GM18511 (cell line): Measurements from ENCODE around the gene KLK5.
"Not testable (repeated sequence)": the region's sequence is repeated elsewhere in the genome, so short reads cannot be mapped to it uniquely, and the experiment has no call there.

Experiments used
- ATAC-seq: cut with Tn5 transposase; IDR thresholded peaks from one replicate; pipeline ENCODE4 v1.9.1; 2021; ENCODE audit warnings: mild to moderate bottlenecking, moderate library complexity; ENCODE audit not compliant: unreplicated experiment

Gene KLK5, protein sequence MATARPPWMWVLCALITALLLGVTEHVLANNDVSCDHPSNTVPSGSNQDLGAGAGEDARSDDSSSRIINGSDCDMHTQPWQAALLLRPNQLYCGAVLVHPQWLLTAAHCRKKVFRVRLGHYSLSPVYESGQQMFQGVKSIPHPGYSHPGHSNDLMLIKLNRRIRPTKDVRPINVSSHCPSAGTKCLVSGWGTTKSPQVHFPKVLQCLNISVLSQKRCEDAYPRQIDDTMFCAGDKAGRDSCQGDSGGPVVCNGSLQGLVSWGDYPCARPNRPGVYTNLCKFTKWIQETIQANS

DNA sequence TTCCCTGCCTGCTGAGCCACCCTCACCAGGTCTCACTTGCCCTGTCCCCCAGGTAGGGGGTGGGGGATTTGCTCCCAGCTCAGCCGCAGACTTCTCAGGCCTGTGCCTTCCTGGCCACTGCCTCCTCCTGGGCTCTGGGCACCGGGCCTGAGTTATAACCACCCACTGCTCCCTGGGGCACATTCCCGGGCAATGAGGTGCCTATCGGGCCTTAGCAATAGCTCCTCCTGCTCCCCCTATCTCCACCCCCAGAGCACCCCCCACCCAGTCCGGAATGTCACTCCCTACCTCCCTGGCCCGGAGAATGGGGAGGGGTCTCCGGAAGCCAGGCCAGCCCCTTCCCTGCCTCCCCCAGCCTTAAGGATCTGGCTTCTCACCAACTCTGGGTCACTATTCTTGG is at the start of gene KLK5:
Gene KLK5, minus strand, starts transcription at position 129 of the 400 bp plus-strand sequence. CDS start 381 bp downstream, outside the sequence.
- ATAC-seq: no peak

DNA sequence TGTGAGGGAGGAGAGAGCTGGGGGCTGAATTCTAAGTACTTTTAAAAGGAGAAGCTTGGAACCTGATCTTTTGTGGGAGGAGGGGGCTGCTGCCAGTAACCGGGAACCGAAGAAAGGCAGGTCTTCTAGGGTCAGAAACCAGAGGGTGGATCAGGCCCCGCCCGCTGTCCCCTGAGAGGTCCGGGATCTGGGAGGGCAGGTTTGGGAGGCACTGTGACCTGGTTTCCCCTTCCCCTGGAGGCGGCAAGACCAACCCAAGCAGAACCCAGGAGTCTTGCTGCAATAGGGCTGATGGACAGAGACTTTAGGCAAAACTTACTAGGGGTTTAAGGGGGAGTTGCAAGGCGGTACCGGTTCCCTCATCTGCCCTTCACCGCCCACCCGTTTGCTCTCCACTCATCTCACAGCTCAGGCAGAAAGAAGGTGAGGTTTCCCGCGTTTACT is 49.3 kb upstream of the KLK5 start:
- ATAC-seq: no peak

DNA sequence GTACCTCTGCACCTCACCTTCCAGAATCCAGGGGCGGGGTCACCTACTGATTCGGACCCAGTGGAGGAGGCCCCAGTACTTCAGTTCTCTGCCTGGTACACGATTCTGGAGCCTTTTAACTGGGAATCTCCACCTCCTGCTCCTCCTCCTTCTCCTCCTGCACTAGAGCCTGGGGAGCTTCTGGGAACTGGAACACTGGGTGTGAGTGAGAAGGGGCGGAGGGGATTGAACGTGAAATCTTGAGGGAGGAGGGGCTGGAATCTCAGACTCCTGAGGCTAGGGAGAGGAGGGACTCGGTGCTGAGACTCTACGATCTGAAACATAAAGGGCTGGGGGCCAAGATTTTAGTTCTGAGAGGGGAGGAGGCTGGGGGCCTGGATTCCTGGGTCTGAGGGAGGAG is 48.7 kb upstream of the KLK5 start, which contains the start of gene KLK8:
Gene KLK8, minus strand, starts transcription at position 90 of the 400 bp plus-strand sequence. CDS start 437 bp downstream, outside the sequence.
- no peak for ATAC-seq

DNA sequence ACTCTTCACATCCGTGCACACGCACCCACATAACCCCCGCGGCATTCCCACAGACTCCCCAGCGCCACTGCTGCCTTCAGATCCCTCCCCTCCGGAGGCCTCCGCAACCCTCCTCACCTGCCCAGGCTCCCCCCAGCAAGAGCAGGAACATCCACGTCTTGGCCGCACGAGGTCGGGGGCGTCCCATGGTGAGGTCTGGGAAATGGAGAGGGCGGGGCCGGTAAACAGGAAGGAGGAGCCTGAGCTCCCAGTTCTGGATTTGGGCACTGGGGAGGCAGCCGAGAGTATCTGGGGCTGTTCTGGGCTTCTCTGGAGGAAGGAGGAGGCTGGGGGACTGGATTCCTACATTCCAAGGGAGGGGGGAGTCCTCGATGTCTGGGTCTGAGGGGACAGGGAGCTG is 48.1 kb upstream of the KLK5 start:
- ATAC-seq: no peak

DNA sequence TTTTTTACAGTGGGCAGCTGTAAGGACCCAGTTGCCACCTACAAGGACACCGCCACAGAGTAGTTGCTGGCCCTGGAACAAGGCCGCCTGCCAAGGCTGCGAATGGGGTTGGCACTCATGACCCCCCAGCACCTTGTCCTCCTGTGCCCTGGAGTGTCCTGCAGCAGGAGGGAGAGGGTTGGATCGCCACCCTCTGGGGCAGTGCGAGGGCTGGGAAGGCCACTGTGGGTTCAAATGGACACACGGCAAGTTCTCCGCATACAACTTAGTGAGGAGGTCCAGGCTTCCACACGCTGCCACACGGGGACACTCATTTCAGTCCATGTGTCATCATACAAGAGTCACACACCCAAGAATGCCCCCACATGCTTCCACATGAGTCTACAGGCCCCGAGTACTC is 47.6 kb upstream of the KLK5 start:
- no peak for ATAC-seq

DNA sequence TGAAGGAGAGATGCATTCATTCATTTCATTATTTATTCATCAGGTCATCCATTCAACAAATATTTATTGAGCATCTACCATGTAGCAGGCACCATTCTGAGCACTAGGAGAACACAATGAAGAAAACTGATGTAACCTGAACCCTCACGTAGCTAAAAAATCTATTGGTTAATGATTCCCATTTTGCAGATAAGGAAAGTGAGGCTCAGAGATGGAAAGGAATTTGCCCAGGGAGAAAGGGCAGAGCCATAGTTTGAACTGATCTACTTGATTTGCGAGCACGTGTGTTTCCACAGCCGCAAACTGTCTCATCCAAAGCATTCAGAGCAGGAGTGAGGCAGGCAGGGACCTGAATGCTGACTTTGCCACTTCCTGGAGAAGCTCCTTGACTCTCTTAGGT is 45.8 kb upstream of the KLK5 start:
- ATAC-seq: no peak

DNA sequence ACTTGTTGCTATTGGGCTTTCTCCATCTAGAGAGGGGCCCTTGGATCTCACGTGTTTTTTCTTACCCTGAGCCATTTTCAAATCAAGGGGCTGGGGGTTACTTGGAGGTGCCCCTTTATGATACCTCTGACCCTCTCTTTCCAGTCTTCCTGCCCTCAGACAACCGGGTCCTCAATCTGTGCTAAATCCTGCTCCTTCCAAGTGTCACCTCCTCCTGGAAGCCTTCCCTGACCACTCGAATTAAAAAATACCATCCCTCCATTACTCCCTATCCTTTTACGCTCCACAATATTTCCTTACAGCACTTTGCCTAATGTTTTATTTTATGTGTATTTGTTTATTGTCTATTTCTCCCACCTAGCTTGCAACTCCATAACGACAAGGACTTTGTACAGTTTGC is 45.2 kb upstream of the KLK5 start:
- ATAC-seq: no peak

DNA sequence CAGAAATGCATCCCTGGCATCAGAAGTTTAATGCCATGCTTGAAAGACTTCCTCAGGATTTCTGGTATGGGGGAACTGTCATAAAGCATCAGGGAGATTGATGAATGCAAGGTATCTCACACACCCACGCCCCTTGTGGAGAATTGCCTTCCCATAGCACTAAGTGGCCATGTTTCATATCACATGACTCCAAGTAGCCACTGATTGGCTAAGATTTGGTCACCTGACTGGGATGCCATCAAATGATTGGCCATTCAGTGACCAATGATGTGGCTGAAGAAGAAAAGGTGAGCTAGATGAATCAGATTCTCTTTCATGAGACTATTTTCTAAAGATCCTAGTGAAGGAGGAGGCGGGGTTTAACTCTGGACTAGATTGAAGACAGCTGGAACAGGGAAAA is 41.3 kb upstream of the KLK5 start:
- ATAC-seq: no peak

DNA sequence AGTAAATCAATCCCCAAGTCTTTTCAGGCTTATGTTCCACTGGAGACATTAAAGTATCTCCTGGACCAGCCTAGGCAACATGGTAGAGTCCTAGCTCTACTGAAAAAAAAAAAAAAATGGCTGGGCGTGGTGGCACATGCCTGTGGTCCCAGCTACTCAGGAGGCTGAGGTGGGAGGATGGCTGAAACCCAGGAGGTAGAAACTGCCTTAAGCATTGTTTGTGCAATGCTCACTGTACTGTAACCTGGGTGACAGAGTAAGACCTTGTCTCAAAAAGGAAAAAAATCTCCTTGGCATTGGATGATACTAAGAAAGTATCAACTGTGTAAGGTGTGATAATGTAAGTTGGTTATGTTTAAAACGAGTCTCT is 39.8 kb upstream of the KLK5 start:
- no peak for ATAC-seq

DNA sequence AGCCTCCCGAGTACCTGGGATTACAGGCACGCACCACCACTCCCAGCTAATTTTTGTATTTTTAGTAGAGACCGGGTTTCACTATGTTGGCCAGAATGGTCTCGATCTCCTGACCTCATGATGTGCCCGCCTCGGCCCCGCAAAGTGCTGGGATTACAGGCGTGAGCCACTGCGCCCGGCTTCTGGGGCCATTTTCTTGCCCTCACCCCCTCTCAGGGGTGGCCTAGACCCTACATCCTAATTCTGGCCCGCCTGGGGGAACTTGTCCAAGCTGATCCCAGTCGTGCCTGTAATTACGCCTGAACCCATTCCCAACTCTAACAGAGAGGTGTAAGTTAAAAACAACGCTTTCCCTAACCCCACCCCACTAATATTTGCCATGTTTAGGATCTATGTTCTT is 31.6 kb upstream of the KLK5 start:
- not testable (repeated sequence) for ATAC-seq

DNA sequence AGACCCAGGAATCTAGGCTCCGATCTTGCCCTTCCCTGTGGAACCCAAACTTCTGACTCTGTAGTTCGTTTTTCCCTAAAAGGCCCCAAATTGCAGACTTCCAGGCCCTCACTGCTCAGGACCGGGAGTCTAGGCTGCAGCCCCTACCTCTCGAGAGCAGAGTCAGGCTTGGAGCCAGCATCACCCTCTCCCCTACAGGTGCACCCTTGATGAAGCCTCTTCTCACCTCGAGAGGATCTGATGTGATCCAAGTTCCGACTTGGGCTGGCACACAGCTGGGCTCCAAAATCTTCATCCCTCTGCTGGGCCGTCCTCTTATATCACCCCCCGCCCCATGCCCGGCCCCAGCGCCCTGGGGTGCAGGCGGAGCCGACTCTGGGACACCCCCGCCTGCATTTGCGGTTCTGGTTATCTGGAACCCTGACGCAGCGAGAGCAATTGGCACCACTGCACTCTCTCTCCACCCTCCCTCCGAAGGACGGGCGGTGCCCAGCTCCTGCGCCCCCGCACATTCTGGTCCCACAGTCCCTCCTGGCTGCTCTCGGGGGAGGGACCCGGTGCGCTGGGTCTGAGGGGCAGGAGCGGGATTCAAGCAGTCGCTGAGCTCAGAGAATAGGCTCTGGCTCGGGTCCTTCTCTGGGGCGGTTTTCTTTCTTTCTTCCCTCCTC is 30.9 kb upstream of the KLK5 start, which contains the start of gene KLK7:
Gene KLK7, minus strand, starts transcription at position 293 of the 668 bp plus-strand sequence. CDS start 1,518 bp downstream, outside the sequence.
- ATAC-seq: no peak

DNA sequence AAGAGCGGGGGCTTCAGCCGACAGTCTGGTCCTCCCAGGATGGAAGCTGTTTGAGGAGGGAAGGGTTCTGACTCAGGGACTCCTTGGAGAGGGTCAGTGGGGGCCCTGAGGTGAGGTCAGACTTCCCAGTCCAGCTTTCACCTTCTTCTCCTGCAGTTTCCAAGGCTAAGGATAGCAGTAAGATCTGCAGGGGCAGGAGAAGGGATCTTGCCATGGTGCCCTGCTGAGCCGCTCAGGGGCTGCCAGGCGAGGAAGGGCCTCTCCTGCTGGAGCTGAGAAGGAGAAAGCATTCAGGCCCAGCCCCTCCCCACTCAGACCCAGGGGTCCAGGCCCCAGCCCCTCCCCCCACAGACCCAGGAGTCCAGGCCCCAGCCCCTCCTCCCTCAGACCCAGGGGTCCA is 29.3 kb upstream of the KLK5 start:
- no peak for ATAC-seq

DNA sequence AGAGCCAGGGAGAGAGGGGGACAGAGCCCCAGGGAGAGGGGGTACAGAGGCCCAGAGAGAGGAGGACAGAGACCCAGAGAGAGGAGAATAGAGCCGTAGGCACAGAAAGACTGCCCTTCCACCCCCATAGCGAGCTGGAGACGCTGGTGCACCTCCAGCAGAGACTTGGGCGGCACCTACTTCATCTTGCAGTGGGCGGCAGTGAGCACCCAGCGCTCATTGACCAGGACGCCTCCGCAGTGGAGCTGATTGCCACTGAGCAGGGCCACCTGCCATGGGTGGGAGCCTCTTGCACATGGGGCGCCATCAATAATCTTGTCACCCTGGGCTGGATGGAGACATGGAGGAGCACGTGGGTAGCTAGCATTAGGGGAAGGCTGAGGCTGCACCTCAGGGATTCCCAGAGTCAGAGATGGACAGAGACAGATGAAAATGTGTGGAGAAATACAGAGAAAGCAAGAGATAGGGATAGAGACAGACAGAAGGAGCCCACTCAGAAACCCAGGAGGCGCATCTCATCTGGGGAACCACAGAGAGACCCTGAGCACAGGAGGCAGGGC is 28.8 kb upstream of the KLK5 start:
- no peak for ATAC-seq

DNA sequence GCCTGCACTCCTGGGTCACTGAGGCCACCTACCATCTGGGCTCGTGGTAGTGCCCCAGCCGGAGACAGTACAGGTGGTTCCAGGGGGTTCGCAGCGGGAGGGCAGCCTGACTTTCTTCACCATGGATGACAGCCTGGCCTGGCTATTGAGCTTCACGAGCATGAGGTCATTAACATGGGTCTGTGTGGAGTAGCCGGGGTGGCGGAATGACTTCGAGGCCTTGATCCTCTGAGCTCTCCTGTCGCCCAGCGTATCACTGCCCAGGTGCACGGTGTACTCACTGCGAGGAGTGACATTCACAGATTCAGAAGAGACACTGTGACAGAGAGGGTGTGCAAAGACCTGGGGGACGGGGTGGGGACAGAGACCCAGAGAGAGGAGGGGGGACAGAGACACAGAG is 27.4 kb upstream of the KLK5 start:
- no peak for ATAC-seq

DNA sequence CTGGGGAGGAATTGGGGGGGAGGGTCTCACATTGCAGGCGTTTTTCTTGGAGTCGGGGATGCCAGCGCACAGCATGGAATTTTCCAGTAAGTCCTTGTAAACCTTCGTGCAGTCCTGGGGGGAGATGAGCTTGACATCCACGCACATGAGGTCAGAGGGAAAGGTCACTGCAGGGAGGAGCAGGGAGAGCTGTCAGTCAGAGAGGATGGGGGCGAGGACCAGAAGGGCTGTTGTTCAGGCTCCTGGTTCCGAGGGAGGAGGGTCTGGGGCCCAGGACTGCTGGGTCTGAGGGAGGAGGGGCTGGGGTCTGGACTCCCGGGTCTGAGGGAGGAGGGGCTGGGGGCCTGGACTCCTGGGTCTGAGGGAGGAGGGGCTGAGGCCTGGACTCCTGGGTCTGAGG is 26.9 kb upstream of the KLK5 start:
- ATAC-seq: no peak

DNA sequence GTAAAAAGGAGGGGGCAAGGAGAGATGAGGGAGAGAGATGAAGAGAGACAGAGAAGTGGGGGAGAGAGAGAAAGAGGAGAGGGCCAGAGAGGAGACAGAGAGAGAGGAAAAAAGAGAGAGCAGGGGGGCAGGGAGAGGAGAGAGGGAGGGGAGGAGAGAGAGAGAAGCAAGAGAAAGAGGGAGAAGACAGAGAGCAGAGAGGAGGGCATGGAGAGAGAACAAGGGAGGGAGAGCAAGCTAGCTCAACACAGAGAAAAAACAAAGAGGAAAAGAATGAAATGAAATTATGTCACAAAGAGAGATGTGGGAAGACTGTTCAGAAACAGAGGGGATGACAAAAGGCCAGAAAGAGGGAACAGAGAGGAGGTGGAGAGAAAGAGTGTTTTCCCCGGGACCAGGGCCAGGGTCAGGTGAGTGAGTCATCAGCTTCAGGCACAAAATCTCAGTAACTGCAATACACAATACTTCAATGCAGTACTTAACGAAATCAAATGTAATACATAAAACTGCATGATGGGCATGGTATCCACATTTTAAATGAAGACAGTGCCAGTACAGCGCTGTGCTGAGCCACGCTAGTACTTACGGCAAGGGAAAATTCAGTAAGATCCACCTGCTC is 26.0 kb upstream of the KLK5 start:
- ATAC-seq: no peak

DNA sequence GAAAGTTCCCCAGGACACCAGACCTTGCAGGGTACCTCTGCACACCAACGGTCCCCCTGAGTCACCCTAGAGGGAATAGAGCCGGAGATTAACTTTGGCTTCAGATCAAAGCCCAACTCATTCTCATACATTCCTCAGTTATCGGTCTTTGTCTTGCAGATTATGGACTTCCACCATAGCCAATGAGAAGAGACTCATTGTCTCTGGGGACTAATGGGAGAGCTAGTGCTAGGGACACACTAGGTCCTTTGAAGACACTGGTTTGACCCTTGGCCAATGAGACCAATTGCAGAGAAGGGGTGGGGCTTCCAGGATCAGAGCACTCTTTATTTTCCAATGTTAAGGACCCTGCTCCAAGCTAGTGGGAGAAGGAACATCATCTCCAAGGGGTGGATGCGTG is 24.8 kb upstream of the KLK5 start:
- ATAC-seq: no peak

DNA sequence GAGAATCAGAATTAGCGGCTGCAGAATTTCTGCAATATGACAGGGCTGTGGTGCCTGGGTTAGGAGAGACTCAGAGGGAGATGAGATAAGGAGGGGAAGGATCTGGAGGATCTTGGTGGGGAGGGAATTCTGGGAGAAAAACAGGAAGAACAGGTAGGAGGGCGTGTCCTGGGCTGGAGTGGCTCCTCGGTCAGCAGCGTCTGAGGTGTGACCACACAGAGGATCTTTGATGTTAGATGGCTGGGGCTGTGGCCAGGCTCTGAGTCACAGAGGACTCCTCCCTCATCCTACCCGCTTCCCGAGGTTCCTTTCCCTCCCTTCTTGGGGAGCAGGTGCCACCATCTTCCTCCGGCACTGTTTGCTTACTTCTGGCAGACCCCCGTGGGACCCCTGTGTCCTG is 22.9 kb upstream of the KLK5 start:
- ATAC-seq: no peak

DNA sequence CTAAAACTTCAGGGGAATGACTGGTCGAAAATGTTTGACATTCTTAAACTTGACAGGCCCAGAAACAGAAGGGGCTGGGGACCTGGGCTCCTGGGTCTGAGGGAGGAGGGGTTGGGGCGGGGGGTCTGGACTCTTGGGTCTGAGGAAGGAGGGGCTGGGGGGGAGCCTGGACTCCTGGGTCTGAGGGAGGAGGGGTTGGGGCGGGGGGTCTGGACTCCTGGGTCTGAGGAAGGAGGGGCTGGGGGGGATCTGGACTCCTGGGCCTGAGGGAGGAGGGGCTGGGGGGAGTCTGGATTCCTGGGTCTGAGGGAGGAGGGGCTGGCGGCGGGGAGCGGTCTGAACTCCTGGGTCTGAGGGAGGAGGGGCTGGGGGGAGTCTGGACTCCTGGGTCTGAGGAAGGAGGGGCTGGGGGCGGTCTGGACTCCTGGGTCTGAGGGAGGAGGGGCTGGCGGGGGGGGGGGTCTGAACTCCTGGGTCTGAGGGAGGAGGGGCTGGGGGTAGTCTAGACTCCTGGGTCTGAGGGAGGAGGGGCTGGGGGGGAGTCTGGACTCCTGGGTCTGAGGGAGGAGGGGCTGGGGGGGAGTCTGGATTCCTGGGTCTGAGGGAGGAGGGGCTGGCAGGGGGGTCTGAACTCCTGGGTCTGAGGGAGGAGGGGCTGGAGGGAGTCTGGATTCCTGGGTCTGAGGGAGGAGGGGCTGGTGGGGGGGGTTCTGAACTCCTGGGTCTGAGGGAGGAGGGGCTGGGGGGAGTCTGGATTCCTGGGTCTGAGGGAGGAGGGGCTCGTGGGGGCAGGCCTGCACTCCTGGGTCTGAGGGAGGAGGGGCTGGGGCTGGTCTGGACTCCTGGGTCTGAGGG is 22.1 kb upstream of the KLK5 start:
- ATAC-seq: no peak

DNA sequence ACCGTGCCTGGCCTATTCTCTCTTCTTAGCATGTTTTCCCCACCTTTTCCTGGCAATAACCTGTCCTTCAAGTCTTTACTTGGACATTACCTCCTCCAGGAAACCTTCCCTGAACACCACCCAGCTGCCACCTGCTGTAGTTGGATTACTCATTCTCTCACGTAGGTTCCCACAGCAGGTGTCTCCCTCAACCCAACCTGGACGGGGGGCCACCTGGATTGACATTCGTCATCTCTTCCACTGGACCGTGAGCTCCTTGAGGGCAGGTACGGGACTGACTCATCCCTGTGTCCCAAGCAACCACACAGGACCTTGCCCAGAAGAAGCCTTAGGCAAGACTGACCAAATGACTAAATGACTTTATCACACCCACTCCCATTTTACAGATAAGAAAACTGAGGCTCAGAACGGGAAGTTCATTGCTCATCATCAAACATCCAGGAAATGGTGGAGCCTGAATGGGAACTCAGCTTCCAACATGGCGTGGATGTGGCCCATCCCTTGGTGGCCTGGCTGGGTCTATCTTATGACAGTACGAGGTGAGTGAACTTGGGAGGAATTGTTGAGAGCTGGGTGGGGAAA is 20.0 kb upstream of the KLK5 start:
- no peak for ATAC-seq
